ENCODE data around the gene ST6GALNAC6. TPM values are rescaled to one million over a fixed set of nuclear protein-coding genes. Genes with fewer than 3 reads are reported as not detected.
A peak's percentile ranks its signal among the peaks of the same experiment; 100 is the strongest.

The ST6GALNAC6 gene
- total RNA-seq, 2 experiments from 2014 or later: 93.1 to 97.5 TPM

- ATAC-seq (ENCODE audit: poor library complexity) (no peak), DNase-seq (no peak)
- Histone ChIP-seq H3K9me3 (ENCODE audit: control insufficient read depth in 1 of 2, insufficient read depth in 1 of 2, low read length in 2 of 2) (no peaks in the 10 kb centered on the region), H3K4me1 (ENCODE audit: insufficient read depth, low read length) (peaks cover 6% of the 10 kb centered on the region), H3K36me3 (ENCODE audit: insufficient read depth, low read length) (peaks cover 52% of the 10 kb centered on the region), H3K27me3 (ENCODE audit: control insufficient read depth in 1 of 2, insufficient read depth in 2 of 2, low read length in 2 of 2) (no peaks in the 10 kb centered on the region), H3K27ac (ENCODE audit: low read depth in 1 of 2, low read length in 2 of 2) (no peak overlapping the region), H3K4me3 (ENCODE audit: low read length) (no peak overlapping the region)
- CTCF ChIA-PET: no interaction called here
- intact Hi-C loops (cut with DNase I, micrococcal nuclease): no loop called here
- Mint-ChIP-seq H3K27ac (no peak overlapping the region), H3K36me3 (ENCODE audit: low read depth) (peaks cover 70% of the 10 kb centered on the region), H3K27me3 (no peaks in the 10 kb centered on the region), H3K4me3 (no peak overlapping the region), H3K9me3 (no peaks in the 10 kb centered on the region), H3K4me1 (ENCODE audit: low read depth) (peaks cover 5% of the 10 kb centered on the region)
- no peak for TF ChIP-seq CTCF (IDR thresholded peaks at IDR 0.05)
- POLR2A ChIA-PET: interaction anchor here (1.0 to 1.8 kb wide), 4 partner anchors 12 to 187 kb away, joined by 3 to 6 read pairs (median 4); partner anchors contain the start of gene ST6GALNAC4
Measured at GRCh38 chr9:127885508-127886281, 13.7 kb downstream of the ST6GALNAC6 start.

- Histone ChIP-seq H3K4me1 (ENCODE audit: insufficient read depth, low read length) (peaks cover 6% of the 10 kb centered on the region), H3K36me3 (ENCODE audit: insufficient read depth, low read length) (peaks cover 46% of the 10 kb centered on the region), H3K4me3 (ENCODE audit: low read length) (no peak overlapping the region), H3K27ac (ENCODE audit: low read depth in 1 of 2, low read length in 2 of 2) (peak overlapping the region in 1 of 2 donors; percentile 13), H3K9me3 (ENCODE audit: control insufficient read depth in 1 of 2, insufficient read depth in 1 of 2, low read length in 2 of 2) (no peaks in the 10 kb centered on the region), H3K27me3 (ENCODE audit: control insufficient read depth in 1 of 2, insufficient read depth in 2 of 2, low read length in 2 of 2) (no peaks in the 10 kb centered on the region)
- no peak overlapping the region for H3K4me3 Mint-ChIP-seq
- no peaks in the 10 kb centered on the region for H3K9me3 Mint-ChIP-seq
- intact Hi-C loops (cut with DNase I, micrococcal nuclease): loop anchor here in 1 of 2 experiments (5.0 kb wide), 1 partner anchor 32 kb away; the partner anchor contains the start of gene ST6GALNAC4
- ATAC-seq (ENCODE audit: poor library complexity) (no peak), DNase-seq (no peak)
- H3K27ac Mint-ChIP-seq: no peak overlapping the region
- ChIA-PET POLR2A (interaction anchor here (1.0 to 1.8 kb wide), 5 partner anchors 12 to 188 kb away, joined by 3 to 6 read pairs (median 3); partner anchors contain the start of gene ST6GALNAC4), CTCF (interaction anchor here (0.7 kb wide), 1 partner anchor 25 kb away, joined by 3 read pairs; no protein-coding TSS in a partner anchor)
- H3K4me1 Mint-ChIP-seq (ENCODE audit: low read depth): peaks cover 5% of the 10 kb centered on the region
- H3K36me3 Mint-ChIP-seq (ENCODE audit: low read depth): peaks cover 63% of the 10 kb centered on the region
- no peak for TF ChIP-seq CTCF (IDR thresholded peaks at IDR 0.05)
- H3K27me3 Mint-ChIP-seq: no peaks in the 10 kb centered on the region
Measured at GRCh38 chr9:127884976-127885490, 14.4 kb downstream of the ST6GALNAC6 start.

DNA sequence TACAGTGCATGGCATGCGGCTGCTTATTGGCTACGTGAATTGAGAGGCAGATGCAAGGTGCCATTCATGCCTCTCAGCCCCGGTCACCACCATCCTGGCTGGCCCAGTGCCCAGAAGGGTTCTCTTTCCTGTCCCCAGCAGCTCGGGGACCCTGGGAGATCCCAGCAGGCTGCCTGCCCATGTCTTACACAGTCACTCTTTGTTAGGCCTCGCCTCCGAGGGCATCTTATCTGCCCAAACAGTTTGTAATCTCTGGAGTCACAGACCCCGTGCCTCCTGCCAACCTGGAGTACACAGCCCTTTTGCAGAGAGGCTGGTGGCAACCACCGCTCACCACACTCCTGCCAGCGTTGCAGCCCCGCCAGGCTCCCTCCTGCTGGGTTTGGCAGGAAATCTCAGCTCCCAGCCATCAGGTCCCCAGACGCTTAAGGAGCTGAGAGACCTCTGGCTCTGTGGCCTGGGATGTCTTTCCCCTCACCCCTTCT is 14.9 kb downstream of the ST6GALNAC6 start:
- Mint-ChIP-seq H3K27me3 (no peaks in the 10 kb centered on the region), H3K4me3 (no peak overlapping the region), H3K27ac (peak overlapping the region; percentile 44), H3K9me3 (no peaks in the 10 kb centered on the region), H3K36me3 (ENCODE audit: low read depth) (peaks cover 60% of the 10 kb centered on the region), H3K4me1 (ENCODE audit: low read depth) (peaks cover 5% of the 10 kb centered on the region)
- CTCF ChIA-PET: interaction anchor here (0.7 kb wide), 1 partner anchor 26 kb away, joined by 3 read pairs; no protein-coding TSS in a partner anchor
- H3K36me3 ChIP-seq (ENCODE audit: insufficient read depth, low read length): peaks cover 43% of the 10 kb centered on the region
- TF ChIP-seq CTCF (IDR thresholded peaks at IDR 0.05): no peak
- ATAC-seq (ENCODE audit: poor library complexity): no peak
- H3K4me3 ChIP-seq (ENCODE audit: low read length): no peak overlapping the region
- H3K27ac ChIP-seq (ENCODE audit: low read depth in 1 of 2, low read length in 2 of 2): no peak overlapping the region
- H3K9me3 ChIP-seq (ENCODE audit: control insufficient read depth in 1 of 2, insufficient read depth in 1 of 2, low read length in 2 of 2): no peaks in the 10 kb centered on the region
- POLR2A ChIA-PET: interaction anchor here (1.0 to 1.8 kb wide), 4 partner anchors 13 to 32 kb away, joined by 3 to 6 read pairs (median 4); partner anchors contain the start of gene ST6GALNAC4
- intact Hi-C loops (cut with DNase I, micrococcal nuclease): loop anchor here in 1 of 2 experiments (5.0 kb wide), 1 partner anchor 33 kb away; the partner anchor contains the start of gene ST6GALNAC4
- no peaks in the 10 kb centered on the region for H3K27me3 ChIP-seq (ENCODE audit: control insufficient read depth in 1 of 2, insufficient read depth in 2 of 2, low read length in 2 of 2)
- H3K4me1 ChIP-seq (ENCODE audit: insufficient read depth, low read length): peaks cover 6% of the 10 kb centered on the region
- no peak for DNase-seq

Measured in CD4-positive, alpha-beta T cell (primary cell).